Neural cell (in vitro differentiated cells): ENCODE measurements around the gene EPHB4. TPM values are rescaled to one million over a fixed set of nuclear protein-coding genes. Genes with fewer than 3 reads are reported as not detected.

Source experiments
- H2AFZ ChIP-seq: fragments of 200-600, 300-800 bp; sonication (generic), shearing (Covaris generic); 2 replicates; pipeline ENCODE4 v1.6.0; 2014; ENCODE audit warnings: low read depth, mild to moderate bottlenecking, antibody characterized with exemption, low read length, moderate library complexity
- H3F3A ChIP-seq: fragments of 200-600 bp; shearing (Covaris generic); 2 replicates; pipeline ENCODE4 v1.6.1; 2016; ENCODE audit warnings: mild to moderate bottlenecking, moderate library complexity, mixed read lengths, antibody characterized with exemption, low read length; ENCODE audit not compliant: insufficient read depth, poor library complexity, severe bottlenecking
- H3K27ac ChIP-seq: fragments of 200-600, 300-800 bp; sonication (generic), shearing (Covaris generic); 2 replicates; pipeline ENCODE4 v1.5.1; 2014; ENCODE audit warnings: mild to moderate bottlenecking, low read length, moderate library complexity
- H3K27me3 ChIP-seq: fragments of 300-800, 200-600 bp; sonication (generic), shearing (Covaris generic); 2 replicates; pipeline ENCODE4 v1.6.0; 2014; ENCODE audit warnings: mild to moderate bottlenecking, low read depth, low read length, moderate library complexity; ENCODE audit not compliant: insufficient read depth
- H3K36me3 ChIP-seq: fragments of 300-800, 200-600 bp; sonication (generic), shearing (Covaris generic); 2 replicates; pipeline ENCODE4 v1.5.1; 2014; ENCODE audit warnings: mild to moderate bottlenecking, antibody characterized with exemption, low read length, moderate library complexity; ENCODE audit not compliant: insufficient read depth
- H3K4me2 ChIP-seq: fragments of 300-800, 200-600 bp; sonication (generic), shearing (Covaris generic); 2 replicates; pipeline ENCODE4 v1.6.0; 2014; ENCODE audit warnings: mild to moderate bottlenecking, low read length
- H3K4me3 ChIP-seq: fragments of 300-800, 200-600 bp; sonication (generic), shearing (Covaris generic); 2 replicates; pipeline ENCODE4 v1.5.1; 2014; ENCODE audit warnings: mild to moderate bottlenecking, low read length, moderate library complexity
- H3K79me2 ChIP-seq: fragments of 200-600 bp; shearing (Covaris generic); replicated peaks from 2 replicates; pipeline ENCODE4 v1.6.0; 2014; ENCODE audit warnings: mild to moderate bottlenecking, low read length, moderate library complexity; ENCODE audit not compliant: insufficient read depth
- H3K9ac ChIP-seq: fragments of 300-800, 200-600 bp; sonication (generic), shearing (Covaris generic); 2 replicates; pipeline ENCODE4 v1.6.1; 2016; ENCODE audit warnings: mild to moderate bottlenecking, low read length, mixed read lengths
- H3K9me2 ChIP-seq: fragments of 200-600 bp; shearing (Covaris generic); 2 replicates; pipeline ENCODE4 v1.6.1; 2016; ENCODE audit warnings: mild to moderate bottlenecking, low read length, mixed read lengths; ENCODE audit not compliant: insufficient read depth
- H3K9me3 ChIP-seq: fragments of 200-600, 300-800 bp; sonication (generic), shearing (Covaris generic); 2 replicates; pipeline ENCODE4 v1.6.1; 2016; ENCODE audit warnings: mild to moderate bottlenecking, mixed run types, low read length, moderate library complexity, mixed read lengths
- H4K20me1 ChIP-seq: fragments of 200-600 bp; shearing (Covaris generic); 2 replicates; pipeline ENCODE4 v1.6.1; 2016; ENCODE audit warnings: mild to moderate bottlenecking, mixed run types; ENCODE audit not compliant: insufficient read depth
- CTCF ChIP-seq: fragments of 450-650 bp; IDR thresholded peaks from 2 replicates; pipeline ENCODE4 v1.5.1; 2014; ENCODE audit warnings: antibody characterized with exemption, mild to moderate bottlenecking, moderate library complexity; ENCODE audit not compliant: poor library complexity, severe bottlenecking
- EP300 ChIP-seq: fragments of 450-650 bp; conservative IDR thresholded peaks from 2 replicates; pipeline ENCODE4 v1.6.1; 2014; ENCODE audit warnings: antibody characterized with exemption, mild to moderate bottlenecking, moderate library complexity; ENCODE audit not compliant: poor library complexity, severe bottlenecking
- EZH2 ChIP-seq: fragments of 200-600, 300-800 bp; shearing (Covaris generic), sonication (generic); IDR thresholded peaks from 2 replicates; pipeline ENCODE4 v1.6.1; 2014; ENCODE audit warnings: antibody characterized with exemption, low read length, borderline replicate concordance, mild to moderate bottlenecking; ENCODE audit not compliant: insufficient read depth, poor library complexity, severe bottlenecking
- MXI1 ChIP-seq: fragments of 450-650 bp; conservative IDR thresholded peaks from 2 replicates; pipeline ENCODE4 v1.6.1; 2014; ENCODE audit warnings: antibody characterized with exemption, mild to moderate bottlenecking; ENCODE audit not compliant: poor library complexity, severe bottlenecking
- POLR2AphosphoS5 ChIP-seq: IDR thresholded peaks from 2 replicates; pipeline ENCODE4 v1.6.1; 2012
- RAD21 ChIP-seq: fragments of 450-650 bp; conservative IDR thresholded peaks from 2 replicates; pipeline ENCODE4 v1.6.1; 2014; ENCODE audit warnings: antibody characterized with exemption, mild to moderate bottlenecking, moderate library complexity
- REST ChIP-seq: IDR thresholded peaks from 2 replicates; pipeline ENCODE4 v1.6.1; 2012; ENCODE audit warnings: borderline replicate concordance
- SMC3 ChIP-seq: fragments of 450-650 bp; conservative IDR thresholded peaks from 2 replicates; pipeline ENCODE4 v1.6.1; 2014; ENCODE audit warnings: antibody characterized with exemption, mild to moderate bottlenecking, moderate library complexity; ENCODE audit not compliant: poor library complexity
- TAF1 ChIP-seq: IDR thresholded peaks from 2 replicates; pipeline ENCODE4 v1.6.1; 2012; ENCODE audit warnings: low read depth
- polyA plus RNA-seq: library from polyadenylated mRNA; depleted of rRNA; stranded (reverse); fragments of >200 nt; gene quantifications from 2 replicates; pipeline ENCODE4 v1.2.3, GENCODE V29; 2014

The EPHB4 gene
- polyA plus RNA-seq, 1 donor from 2014 or later, result 0.92 TPM

- no peak overlapping the region for H3K27ac ChIP-seq
- no peaks in the 10 kb centered on the region for H3K36me3 ChIP-seq
- H3K9ac ChIP-seq, result no peak overlapping the region
- no peaks in the 10 kb centered on the region for H3K9me3 ChIP-seq
- no peak for TF ChIP-seq SMC3
- TF ChIP-seq CTCF, result no peak
- TF ChIP-seq RAD21, result no peak
- TF ChIP-seq MXI1, result no peak
- TF ChIP-seq REST, result no peak
- TF ChIP-seq TAF1, result no peak
- TF ChIP-seq POLR2AphosphoS5, result no peak
- no peak for TF ChIP-seq EZH2
- no peak for TF ChIP-seq EP300
- H4K20me1 ChIP-seq, result no peaks in the 10 kb centered on the region
- H3K9me2 ChIP-seq, result no peaks in the 10 kb centered on the region
- H2AFZ ChIP-seq, result no peak overlapping the region
- no peaks in the 10 kb centered on the region for H3K79me2 ChIP-seq
- H3K27me3 ChIP-seq, result no peaks in the 10 kb centered on the region
- H3F3A ChIP-seq, result no peaks in the 10 kb centered on the region
- no peak overlapping the region for H3K4me2 ChIP-seq
- no peak overlapping the region for H3K4me3 ChIP-seq
Observed at GRCh38 chr7:100791881-100792666, 35.2 kb downstream of the EPHB4 start.

- Histone ChIP-seq H3K4me3 (no peak overlapping the region), H3K36me3 (no peaks in the 10 kb centered on the region), H3K27me3 (no peaks in the 10 kb centered on the region), H2AFZ (no peak overlapping the region), H3K9ac (no peak overlapping the region), H3K9me2 (no peaks in the 10 kb centered on the region), H4K20me1 (no peaks in the 10 kb centered on the region), H3K9me3 (no peaks in the 10 kb centered on the region), H3K4me2 (no peak overlapping the region), H3K79me2 (no peaks in the 10 kb centered on the region), H3K27ac (no peak overlapping the region), H3F3A (no peaks in the 10 kb centered on the region)
- TF ChIP-seq EP300 (no peak), SMC3 (no peak), TAF1 (no peak), EZH2 (no peak), CTCF (no peak)
Observed at GRCh38 chr7:100789055-100789454, 38.3 kb downstream of the EPHB4 start.
